HepG2 (cell line): ENCODE results near the gene PLXDC2. TPM values are rescaled to one million over a fixed set of nuclear protein-coding genes. Genes with fewer than 3 reads are reported as not detected.

Experiments
- ARNT2 ChIP-seq: sonication (generic); formaldehyde crosslinking; IDR thresholded peaks from 2 replicates; pipeline ENCODE4 v1.8.0; 2022; ENCODE audit warnings: mild to moderate bottlenecking, low read depth, missing genetic modification reagents, moderate library complexity
- GPBP1L1 ChIP-seq: sonication (generic); formaldehyde crosslinking; IDR thresholded peaks from 2 replicates; pipeline ENCODE4 v1.5.0; 2020; ENCODE audit warnings: mild to moderate bottlenecking, missing genetic modification reagents
- HNRNPL ChIP-seq: fragments of 200-400 bp; formaldehyde crosslinking; IDR thresholded peaks from 2 replicates; pipeline ENCODE4 v1.6.1; 2017; ENCODE audit warnings: mild to moderate bottlenecking, low read depth, low read length
- MAFK ChIP-seq, 2 experiments: IDR thresholded peaks in 1 of 2; conservative IDR thresholded peaks in 1 of 2; 2 replicates each; pipeline ENCODE4 v1.6.1; 2011; ENCODE audit warnings: improper control_type of control experiment in 2 of 2, low read length in 2 of 2
- PATZ1 ChIP-seq: sonication (generic); formaldehyde crosslinking; IDR thresholded peaks from 2 replicates; pipeline ENCODE4 v1.4.0; 2020; ENCODE audit warnings: missing genetic modification reagents
- TCF7 ChIP-seq: sonication (generic); IDR thresholded peaks from 2 replicates; pipeline ENCODE4 v1.6.1; 2016; ENCODE audit warnings: antibody characterized with exemption, low read depth
- ZNF414 ChIP-seq: sonication (generic); formaldehyde crosslinking; IDR thresholded peaks from 2 replicates; pipeline ENCODE4 v1.5.0; 2020; ENCODE audit warnings: missing genetic modification reagents
- ZNF543 ChIP-seq: sonication (generic); formaldehyde crosslinking; IDR thresholded peaks from 2 replicates; pipeline ENCODE4 v1.4.0; 2020; ENCODE audit warnings: mild to moderate bottlenecking, missing genetic modification reagents
- ZNF784 ChIP-seq: sonication (generic); formaldehyde crosslinking; IDR thresholded peaks from 2 replicates; pipeline ENCODE4 v1.5.1; 2020; ENCODE audit warnings: missing genetic modification reagents, mild to moderate bottlenecking, borderline replicate concordance
- ZNF788 ChIP-seq: sonication (generic); formaldehyde crosslinking; IDR thresholded peaks from 2 replicates; pipeline ENCODE4 v1.5.0; 2020; ENCODE audit warnings: mild to moderate bottlenecking, missing genetic modification reagents, borderline replicate concordance
- ZSCAN31 ChIP-seq: sonication (generic); formaldehyde crosslinking; IDR thresholded peaks from 2 replicates; pipeline ENCODE4 v1.5.0; 2020; ENCODE audit warnings: low read depth, mild to moderate bottlenecking, missing genetic modification reagents
- polyA plus RNA-seq, 8 experiments: library from polyadenylated mRNA; depleted of rRNA in 3 of 8; stranded (reverse) in 7 of 8; unstranded in 1 of 8; fragments of >200 nt; fragmentation: Illumina TruSeq in 4 of 8; extraction: Trizol in 4 of 8; gene quantifications; 2 replicates each; pipeline versions ENCODE4 v1.2.1 to v1.2.3, GENCODE V29; 2011 to 2016; ENCODE audit warnings: low read depth in 4 of 8, missing spikeins in 1 of 8, mixed read lengths in 1 of 8; ENCODE audit not compliant: insufficient read depth in 1 of 8
- total RNA-seq, 5 experiments: library from RNA; depleted of rRNA; stranded (reverse); fragments of >200 nt; fragmentation: Illumina TruSeq; extraction: Trizol; gene quantifications; 2 replicates each; pipeline ENCODE4 v1.2.3, GENCODE V29; 2016; ENCODE audit warnings: low read depth in 1 of 5

The PLXDC2 gene
- total and polyA plus RNA-seq, 2 of the 13 experiments (the other 11 are each of a cell fraction or from before 2014, with no cell fraction given), result 2.1 to 2.4 TPM

- TF ChIP-seq ZNF414 (CRISPR knock-in tag) (no peak), MAFK (conservative IDR thresholded peaks at IDR 0.05 in 1 of 2, IDR thresholded peaks at IDR 0.05 in 1 of 2; ENCODE audit: low read length in 2 of 2) (no peak), ZSCAN31 (CRISPR knock-in tag) (no peak), ZNF784 (no peak), ZNF543 (no peak), GPBP1L1 (CRISPR knock-in tag) (no peak), TCF7 (no peak), ZNF788 (CRISPR knock-in tag) (0 out of 2 replicates have a peak, but pooled peaks have one; percentile 25), PATZ1 (CRISPR knock-in tag) (0 out of 2 replicates have a peak, but pooled peaks have one; percentile 10), HNRNPL (0 out of 2 replicates have a peak, but pooled peaks have one; percentile 41), ARNT2 (CRISPR knock-in tag) (no peak; the same call in 1 of the 2 replicates)
Observed at GRCh38 chr10:19816411-19817230, at the start of gene PLXDC2 (continued).
